Colonic mucosa (tissue), 4 donors: ENCODE measurements around the gene REXO4. TPM values are rescaled to one million over a fixed set of nuclear protein-coding genes. Genes with fewer than 3 reads are reported as not detected.

ENCODE experiments used
- DNase-seq: peaks from one replicate; pipeline ENCODE4 v3.0.0-alpha.2; 2020
- H3K27ac ChIP-seq: fragments of 200-600 bp; one replicate; pipeline ENCODE4 v1.8.0; 2021
- H3K27me3 ChIP-seq: fragments of 200-600 bp; one replicate; pipeline ENCODE4 v1.8.0; 2021
- H3K36me3 ChIP-seq: fragments of 200-600 bp; one replicate; pipeline ENCODE4 v1.8.0; 2021
- H3K4me1 ChIP-seq: fragments of 200-600 bp; one replicate; pipeline ENCODE4 v1.8.0; 2021; ENCODE audit warnings: mild to moderate bottlenecking
- H3K4me3 ChIP-seq: fragments of 200-600 bp; one replicate; pipeline ENCODE4 v1.8.0; 2021
- H3K9ac ChIP-seq, 2 donors: one replicate each; pipeline ENCODE4 v1.7.0; 2013; ENCODE audit warnings: control low read depth in 2 of 2, low read depth in 2 of 2, low read length in 2 of 2
- H3K9me3 ChIP-seq: fragments of 200-600 bp; one replicate; pipeline ENCODE4 v1.8.0; 2021
- CTCF ChIP-seq: fragments of 200-600 bp; IDR thresholded peaks from one replicate; pipeline ENCODE4 v1.8.0; 2022; ENCODE audit warnings: antibody characterized with exemption, mild to moderate bottlenecking
- intact Hi-C: fragments of 100-400 bp; cut with DNase I; formaldehyde crosslinking; loops from one replicate; pipeline ENCODE4 v1.14.1; 2022
- total RNA-seq, 2 donors: library from RNA; stranded (reverse); fragmentation: NEBNext Ultra II Directional in 1 of 2; extraction: Animal tissue kit (Norgen Biotek cat#: 25700) in 1 of 2; gene quantifications; one replicate each; pipeline ENCODE4 v1.2.1, GENCODE V29; 2021
- donor health status: healthy.
- donor health status: DM: no; HTN: no; CAD: no.
- donor health status: DM: no; HTN: no; CAD: no.

The REXO4 gene
- total RNA-seq, 2 donors from 2014 or later = 17.3 to 38.6 TPM

GRCh38 chr9:133367221-133367620, 50.6 kb downstream of the REXO4 start:
- H3K4me1 ChIP-seq = peaks cover 29% of the 10 kb centered on the region
- no peaks in the 10 kb centered on the region for H3K27me3 ChIP-seq
- H3K9ac ChIP-seq = peak overlapping the region in 1 of 2 donors; percentile 41
- no peaks in the 10 kb centered on the region for H3K9me3 ChIP-seq
- intact Hi-C loops = no loop called here
- no peak for DNase-seq
- no peak overlapping the region for H3K4me3 ChIP-seq
- peaks cover 20% of the 10 kb centered on the region for H3K36me3 ChIP-seq
- H3K27ac ChIP-seq = no peak overlapping the region
- no peak for TF ChIP-seq CTCF

GRCh38 chr9:133366435-133366834, 51.4 kb downstream of the REXO4 start:
- Histone ChIP-seq H3K4me1 (peaks cover 26% of the 10 kb centered on the region), H3K27ac (no peak overlapping the region), H3K9me3 (no peaks in the 10 kb centered on the region), H3K36me3 (peaks cover 23% of the 10 kb centered on the region), H3K4me3 (no peak overlapping the region), H3K9ac (no peak overlapping the region), H3K27me3 (no peaks in the 10 kb centered on the region)
- DNase-seq = no peak
- no peak for TF ChIP-seq CTCF
- intact Hi-C loops = no loop called here

GRCh38 chr9:133362359-133363044, 55.3 kb downstream of the REXO4 start:
- no peak for TF ChIP-seq CTCF
- Histone ChIP-seq H3K4me3 (no peak overlapping the region), H3K36me3 (peaks cover 23% of the 10 kb centered on the region), H3K27me3 (no peaks in the 10 kb centered on the region), H3K27ac (no peak overlapping the region), H3K4me1 (peaks cover 3% of the 10 kb centered on the region), H3K9me3 (no peaks in the 10 kb centered on the region), H3K9ac (no peak overlapping the region)
- intact Hi-C loops = no loop called here
- no peak for DNase-seq

- TF ChIP-seq CTCF = no peak
- H3K4me1 ChIP-seq = peaks cover 9% of the 10 kb centered on the region
- no peak overlapping the region for H3K4me3 ChIP-seq
- peaks cover 23% of the 10 kb centered on the region for H3K36me3 ChIP-seq
- DNase-seq = no peak
- H3K9ac ChIP-seq = no peak overlapping the region
- H3K9me3 ChIP-seq = no peaks in the 10 kb centered on the region
- H3K27me3 ChIP-seq = no peaks in the 10 kb centered on the region
- intact Hi-C loops = no loop called here
- no peak overlapping the region for H3K27ac ChIP-seq
Measured at GRCh38 chr9:133361507-133362092, 56.2 kb downstream of the REXO4 start.

GRCh38 chr9:133360400-133361393, 57.1 kb downstream of the REXO4 start:
- Histone ChIP-seq H3K36me3 (peaks cover 22% of the 10 kb centered on the region), H3K9me3 (no peaks in the 10 kb centered on the region), H3K27ac (no peak overlapping the region), H3K4me1 (peaks cover 9% of the 10 kb centered on the region), H3K4me3 (no peak overlapping the region), H3K27me3 (no peaks in the 10 kb centered on the region), H3K9ac (no peak overlapping the region)
- no peak for TF ChIP-seq CTCF
- intact Hi-C loops = no loop called here
- DNase-seq = no peak
